Ectodermal cell (in vitro differentiated cells): ENCODE data around the gene AQP6.

Source experiments
- H3K27ac ChIP-seq: 2 replicates; pipeline ENCODE4 v1.7.0; 2013; ENCODE audit warnings: mild to moderate bottlenecking, low read depth, low read length; ENCODE audit not compliant: insufficient read depth, poor library complexity, severe bottlenecking
- H3K27me3 ChIP-seq: 2 replicates; pipeline ENCODE4 v1.7.0; 2013; ENCODE audit warnings: mild to moderate bottlenecking, low read length; ENCODE audit not compliant: insufficient read depth, control insufficient read depth, poor library complexity, severe bottlenecking
- H3K36me3 ChIP-seq: one replicate; pipeline ENCODE4 v1.7.0; 2013; ENCODE audit warnings: low read length; ENCODE audit not compliant: control insufficient read depth, insufficient read depth
- H3K4me1 ChIP-seq: one replicate; pipeline ENCODE4 v1.7.0; 2013; ENCODE audit warnings: low read length; ENCODE audit not compliant: control insufficient read depth, insufficient read depth
- H3K4me3 ChIP-seq: 2 replicates; pipeline ENCODE4 v1.7.0; 2013; ENCODE audit warnings: low read depth, low read length, control low read depth; ENCODE audit not compliant: insufficient read depth
- H3K9me3 ChIP-seq: 2 replicates; pipeline ENCODE4 v1.7.0; 2013; ENCODE audit warnings: mild to moderate bottlenecking, low read length, moderate library complexity; ENCODE audit not compliant: control insufficient read depth
- WGBS, 2 experiments: methylation state at CpG; one replicate each; pipeline ENCODE4 v1.1.7; 2013; ENCODE audit warnings: missing lambda C conversion rate in 2 of 2; 5-methylcytosine and 5-hydroxymethylcytosine counted together

Gene AQP6

GRCh38 chr12:49956663-49957569 lies 15.8 kb upstream of the AQP6 start:
- Histone ChIP-seq H3K27me3 (peaks cover 24% of the 10 kb centered on the region), H3K4me1 (peaks cover 10% of the 10 kb centered on the region), H3K4me3 (no peak overlapping the region), H3K27ac (no peak overlapping the region), H3K9me3 (no peaks in the 10 kb centered on the region), H3K36me3 (no peaks in the 10 kb centered on the region)
- 91 to 93% methylated on average over 5 to 6 of the region's 6 CpGs for WGBS, 2 experiments

- peaks cover 31% of the 10 kb centered on the region for H3K27me3 ChIP-seq
- peaks cover 11% of the 10 kb centered on the region for H3K4me1 ChIP-seq
- H3K27ac ChIP-seq: no peak overlapping the region
- no peaks in the 10 kb centered on the region for H3K9me3 ChIP-seq
- no peaks in the 10 kb centered on the region for H3K36me3 ChIP-seq
- no peak overlapping the region for H3K4me3 ChIP-seq
Observed at GRCh38 chr12:49957570-49957967, 15.2 kb upstream of the AQP6 start.

GRCh38 chr12:49959685-49960473 lies 12.9 kb upstream of the AQP6 start:
- Histone ChIP-seq H3K27ac (no peak overlapping the region), H3K27me3 (peaks cover 34% of the 10 kb centered on the region), H3K4me1 (peaks cover 16% of the 10 kb centered on the region), H3K4me3 (no peak overlapping the region), H3K9me3 (no peaks in the 10 kb centered on the region), H3K36me3 (no peaks in the 10 kb centered on the region)
- WGBS, 2 experiments: 15 to 19% methylated on average over 11 of the region's 11 CpGs

- 50 to 54% methylated on average over 13 of the region's 13 CpGs for WGBS, 2 experiments
- no peaks in the 10 kb centered on the region for H3K36me3 ChIP-seq
- no peaks in the 10 kb centered on the region for H3K9me3 ChIP-seq
- H3K27ac ChIP-seq: no peak overlapping the region
- peaks cover 34% of the 10 kb centered on the region for H3K27me3 ChIP-seq
- no peak overlapping the region for H3K4me3 ChIP-seq
- H3K4me1 ChIP-seq: peaks cover 16% of the 10 kb centered on the region
Observed at GRCh38 chr12:49960474-49961110, 12.2 kb upstream of the AQP6 start.

GRCh38 chr12:49961111-49961922 lies 11.4 kb upstream of the AQP6 start, which contains the start of gene AQP5:
TSS of gene AQP5 (plus strand) at chr12:49961872. CDS start at chr12:49962018, 146 bp downstream.
- 5 to 6% methylated on average over 111 of the region's 111 CpGs for WGBS, 2 experiments
- Histone ChIP-seq H3K4me1 (peaks cover 16% of the 10 kb centered on the region), H3K27ac (no peak within 1 kb of the TSS), H3K36me3 (no peaks in the 10 kb centered on the region), H3K4me3 (no peak within 1 kb of the TSS), H3K9me3 (no peaks in the 10 kb centered on the region), H3K27me3 (peaks cover 34% of the 10 kb centered on the region)

- H3K9me3 ChIP-seq: no peaks in the 10 kb centered on the region
- H3K36me3 ChIP-seq: no peaks in the 10 kb centered on the region
- WGBS, 2 experiments: 59 to 61% methylated on average over 37 of the region's 37 CpGs
- H3K4me3 ChIP-seq: no peak overlapping the region
- no peak overlapping the region for H3K27ac ChIP-seq
- H3K4me1 ChIP-seq: peaks cover 17% of the 10 kb centered on the region
- peaks cover 34% of the 10 kb centered on the region for H3K27me3 ChIP-seq
Observed at GRCh38 chr12:49961993-49962764, 10.6 kb upstream of the AQP6 start.

- peaks cover 40% of the 10 kb centered on the region for H3K27me3 ChIP-seq
- WGBS, 2 experiments: 86 to 87% methylated on average over 21 of the region's 21 CpGs
Observed at GRCh38 chr12:49962861-49963765, 9.6 kb upstream of the AQP6 start.

GRCh38 chr12:49963976-49964815 lies 8.6 kb upstream of the AQP6 start:
- Histone ChIP-seq H3K4me3 (no peak overlapping the region), H3K4me1 (peaks cover 19% of the 10 kb centered on the region), H3K36me3 (no peaks in the 10 kb centered on the region), H3K27me3 (peaks cover 46% of the 10 kb centered on the region), H3K9me3 (no peaks in the 10 kb centered on the region), H3K27ac (no peak overlapping the region)
- 91 to 93% methylated on average over 16 of the region's 17 CpGs for WGBS, 2 experiments

More at GRCh38 chr12:49962861-49963765, 9.6 kb upstream of the AQP6 start:
- Histone ChIP-seq H3K9me3 (no peaks in the 10 kb centered on the region), H3K4me3 (no peak overlapping the region), H3K27ac (no peak overlapping the region), H3K4me1 (peaks cover 19% of the 10 kb centered on the region), H3K36me3 (no peaks in the 10 kb centered on the region)
